Activated T-helper 9 cell treated with anti-CD3 and anti-CD28 coated beads, Interleukin-2, amount 50 U/mL, for 16 hours (primary cell): Measurements from ENCODE around the gene SPRN.
"Not testable (repeated sequence)": the region's sequence is repeated elsewhere in the genome, so short reads cannot be mapped to it uniquely, and the experiment has no call there.

Experiments used
- DNase-seq: peaks from one replicate; pipeline ENCODE4 v3.0.0-alpha.2; 2020; ENCODE audit warnings: low read depth

SPRN gene

GRCh38 chr10:133424601-133425000 lies at the start of gene SPRN:
Gene SPRN, minus strand, starts transcription at chr10:133424625. Its CDS starts 944 bp downstream, at chr10:133423681.
- not testable (repeated sequence) for DNase-seq

- DNase-seq: no peak
These were observed 49.6 kb upstream of the SPRN start for GRCh38 chr10:133474027-133474426.

GRCh38 chr10:133473270-133473669 lies 48.8 kb upstream of the SPRN start:
- no peak for DNase-seq

GRCh38 chr10:133471300-133472109 lies 47.1 kb upstream of the SPRN start:
- DNase-seq: no peak

GRCh38 chr10:133469205-133469604 lies 44.8 kb upstream of the SPRN start:
- DNase-seq: not testable (repeated sequence)

- no peak for DNase-seq
These were observed 43.0 kb upstream of the SPRN start for GRCh38 chr10:133467286-133467911.

- DNase-seq: no peak
These were observed 42.4 kb upstream of the SPRN start for GRCh38 chr10:133466683-133467275.

- no peak for DNase-seq
These were observed 41.6 kb upstream of the SPRN start for GRCh38 chr10:133465950-133466474.

- no peak for DNase-seq
These were observed 40.9 kb upstream of the SPRN start for GRCh38 chr10:133465191-133465949.

- DNase-seq: no peak
These were observed 40.2 kb upstream of the SPRN start for GRCh38 chr10:133464582-133465031.

- no peak for DNase-seq
These were observed 38.3 kb upstream of the SPRN start for GRCh38 chr10:133462512-133463305.

GRCh38 chr10:133461841-133462240 lies 37.4 kb upstream of the SPRN start:
- no peak for DNase-seq

GRCh38 chr10:133461027-133461426 lies 36.6 kb upstream of the SPRN start:
- no peak for DNase-seq

GRCh38 chr10:133460208-133460769 lies 35.9 kb upstream of the SPRN start:
- DNase-seq: no peak

GRCh38 chr10:133459454-133460207 lies 35.2 kb upstream of the SPRN start:
- no peak for DNase-seq

GRCh38 chr10:133458710-133459453 lies 34.5 kb upstream of the SPRN start:
- DNase-seq: no peak

GRCh38 chr10:133458021-133458709 lies 33.7 kb upstream of the SPRN start:
- no peak for DNase-seq

- DNase-seq: no peak
These were observed 32.8 kb upstream of the SPRN start for GRCh38 chr10:133457100-133457841.
